Peyer's patch (tissue), 4 donors: ENCODE measurements around the gene CFAP54. TPM values are rescaled to one million over a fixed set of nuclear protein-coding genes. Genes with fewer than 3 reads are reported as not detected.

Experiments
- DNase-seq, 3 donors: peaks; one replicate each; pipeline ENCODE4 v3.0.0-alpha.2; 2017 to 2019
- H3K27ac ChIP-seq, 4 donors: fragments of 200-600 bp; sonication (generic); one replicate each; pipeline ENCODE4 v1.5.1; 2016 to 2019
- H3K27me3 ChIP-seq, 2 donors: fragments of 200-600 bp; sonication (generic); one replicate each; pipeline ENCODE4 v1.5.1; 2019
- H3K36me3 ChIP-seq, 3 donors: fragments of 200-600 bp; sonication (generic); one replicate each; pipeline ENCODE4 v1.5.1; 2016 to 2019
- H3K4me1 ChIP-seq, 4 donors: fragments of 200-600 bp; sonication (generic); one replicate each; pipeline ENCODE4 v1.5.1; 2016 to 2019
- H3K4me3 ChIP-seq, 4 donors: fragments of 200-600 bp; sonication (generic); 1 replicate in 3 of 4; 2 replicates in 1 of 4; pipeline ENCODE4 v1.5.1; 2016 to 2019; ENCODE audit warnings: mild to moderate bottlenecking in 1 of 4
- H3K9me3 ChIP-seq, 4 donors: fragments of 200-600 bp; sonication (generic); one replicate each; pipeline ENCODE4 v1.5.1; 2016 to 2019; ENCODE audit warnings: mild to moderate bottlenecking in 1 of 4
- POLR2A ChIP-seq, 2 donors: fragments of 450-650 bp; IDR thresholded peaks; one replicate each; pipeline ENCODE4 v1.5.1; 2017; ENCODE audit warnings: antibody characterized with exemption in 2 of 2, mild to moderate bottlenecking in 2 of 2, moderate library complexity in 2 of 2
- total RNA-seq, 4 donors: library from RNA; depleted of rRNA; stranded (reverse); fragments of >200 nt; gene quantifications; one replicate each; pipeline ENCODE4 v1.1.0, GENCODE V29; 2016
- TF ChIP-seq, protein P1 (sequence below), 6 experiments: fragments of 450-650 bp in 4 of 6; fragments of 200-600 bp in 2 of 6; sonication (generic) in 1 of 6; IDR thresholded peaks; one replicate each; pipeline ENCODE4 v1.5.1; 2017 to 2019; ENCODE audit warnings: antibody characterized with exemption in 6 of 6, mild to moderate bottlenecking in 3 of 6, moderate library complexity in 1 of 6

CFAP54 gene
- total RNA-seq, 4 donors from 2014 or later = 0.80 to 2.7 (median 0.83) TPM; not detected in 1

DNA sequence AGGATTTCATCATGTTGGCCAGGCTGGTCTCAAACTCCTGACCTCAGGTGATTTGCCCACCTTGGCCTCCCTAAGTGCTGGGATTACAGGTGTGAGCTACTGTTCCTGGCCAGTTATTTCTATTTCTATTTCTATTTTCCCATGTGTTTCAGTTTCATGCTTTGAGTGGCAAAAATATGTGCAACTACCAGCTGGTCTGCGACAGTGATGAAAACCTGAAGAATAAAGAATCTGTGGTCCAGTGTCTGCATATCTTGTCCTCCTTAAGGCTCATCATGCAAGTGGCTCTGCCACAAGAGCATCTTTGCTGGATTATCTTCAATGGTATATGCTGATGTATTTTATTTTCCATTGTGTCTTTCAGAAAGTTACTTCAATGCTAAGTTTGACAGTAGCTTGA lies 17.4 kb downstream of the CFAP54 start:
- Histone ChIP-seq H3K27ac (no peak overlapping the region), H3K9me3 (no peaks in the 10 kb centered on the region), H3K4me1 (peaks cover 0 to 7% (median 0%) of the 10 kb centered on the region in 4 donors)

DNA sequence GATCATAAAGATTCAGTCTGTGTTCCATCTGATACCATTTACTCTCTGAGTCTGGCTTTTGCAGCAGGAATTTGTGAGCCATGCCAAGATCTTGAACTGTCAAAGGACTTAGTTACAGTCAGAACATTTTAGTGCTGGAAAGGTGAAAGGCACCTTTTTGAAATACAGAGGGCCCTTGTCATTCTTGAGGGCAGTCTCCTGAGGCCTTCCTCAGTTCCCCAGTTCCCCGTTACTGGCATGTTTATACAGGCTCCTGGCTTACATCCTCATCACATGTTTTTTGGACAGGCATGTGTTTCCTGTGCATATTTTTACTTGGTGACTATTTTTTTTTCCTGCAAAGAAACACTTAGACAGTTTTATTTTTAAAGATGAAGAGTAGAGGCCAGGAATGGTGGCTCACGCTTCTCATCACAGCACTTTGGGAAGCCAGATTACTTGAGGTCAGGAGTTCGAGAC lies 21.0 kb downstream of the CFAP54 start:
- H3K27ac ChIP-seq = peak overlapping the region in 1 of 4 donors; percentile 62
- TF ChIP-seq, protein P1, sequence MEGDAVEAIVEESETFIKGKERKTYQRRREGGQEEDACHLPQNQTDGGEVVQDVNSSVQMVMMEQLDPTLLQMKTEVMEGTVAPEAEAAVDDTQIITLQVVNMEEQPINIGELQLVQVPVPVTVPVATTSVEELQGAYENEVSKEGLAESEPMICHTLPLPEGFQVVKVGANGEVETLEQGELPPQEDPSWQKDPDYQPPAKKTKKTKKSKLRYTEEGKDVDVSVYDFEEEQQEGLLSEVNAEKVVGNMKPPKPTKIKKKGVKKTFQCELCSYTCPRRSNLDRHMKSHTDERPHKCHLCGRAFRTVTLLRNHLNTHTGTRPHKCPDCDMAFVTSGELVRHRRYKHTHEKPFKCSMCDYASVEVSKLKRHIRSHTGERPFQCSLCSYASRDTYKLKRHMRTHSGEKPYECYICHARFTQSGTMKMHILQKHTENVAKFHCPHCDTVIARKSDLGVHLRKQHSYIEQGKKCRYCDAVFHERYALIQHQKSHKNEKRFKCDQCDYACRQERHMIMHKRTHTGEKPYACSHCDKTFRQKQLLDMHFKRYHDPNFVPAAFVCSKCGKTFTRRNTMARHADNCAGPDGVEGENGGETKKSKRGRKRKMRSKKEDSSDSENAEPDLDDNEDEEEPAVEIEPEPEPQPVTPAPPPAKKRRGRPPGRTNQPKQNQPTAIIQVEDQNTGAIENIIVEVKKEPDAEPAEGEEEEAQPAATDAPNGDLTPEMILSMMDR (IDR thresholded peaks at IDR 0.05) = no peak
- no peak for TF ChIP-seq POLR2A (IDR thresholded peaks at IDR 0.05)
- no peak for DNase-seq
- no peaks in the 10 kb centered on the region for H3K4me1 ChIP-seq
- no peaks in the 10 kb centered on the region for H3K9me3 ChIP-seq
- no peak overlapping the region for H3K4me3 ChIP-seq
- no peaks in the 10 kb centered on the region for H3K27me3 ChIP-seq
- H3K36me3 ChIP-seq = no peaks in the 10 kb centered on the region

More for the DNA sequence above, 17.4 kb downstream of the CFAP54 start:
- Histone ChIP-seq H3K4me3 (no peak overlapping the region), H3K36me3 (no peaks in the 10 kb centered on the region), H3K27me3 (no peaks in the 10 kb centered on the region)
- no peak for TF ChIP-seq POLR2A (IDR thresholded peaks at IDR 0.05)
- TF ChIP-seq, protein P1 (IDR thresholded peaks at IDR 0.05) = no peak
- DNase-seq = no peak

DNA sequence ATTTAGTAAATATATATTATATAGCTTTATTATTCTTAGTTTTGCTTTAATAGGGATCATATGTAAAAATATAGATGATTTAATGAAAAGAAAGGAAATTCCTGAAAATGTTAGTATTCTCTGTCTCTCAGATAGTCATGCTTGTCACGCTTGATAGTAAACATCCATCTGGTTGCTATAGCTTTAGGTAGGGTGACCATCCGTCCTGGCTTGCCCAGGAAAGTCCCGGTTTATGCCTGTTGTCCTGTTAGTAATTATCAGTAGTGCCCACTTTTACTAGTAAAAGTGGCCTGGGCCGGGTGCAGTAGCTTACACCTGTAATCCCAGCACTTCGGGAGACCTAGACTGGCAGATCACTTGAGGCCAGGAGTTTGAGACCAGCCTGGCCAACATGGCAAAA lies 23.8 kb downstream of the CFAP54 start:
- no peak for TF ChIP-seq POLR2A (IDR thresholded peaks at IDR 0.05)
- TF ChIP-seq, protein P1 (IDR thresholded peaks at IDR 0.05) = no peak
- Histone ChIP-seq H3K9me3 (no peaks in the 10 kb centered on the region), H3K36me3 (no peaks in the 10 kb centered on the region), H3K27ac (no peak overlapping the region), H3K4me3 (no peak overlapping the region), H3K4me1 (no peaks in the 10 kb centered on the region), H3K27me3 (no peaks in the 10 kb centered on the region)
- DNase-seq = no peak

DNA sequence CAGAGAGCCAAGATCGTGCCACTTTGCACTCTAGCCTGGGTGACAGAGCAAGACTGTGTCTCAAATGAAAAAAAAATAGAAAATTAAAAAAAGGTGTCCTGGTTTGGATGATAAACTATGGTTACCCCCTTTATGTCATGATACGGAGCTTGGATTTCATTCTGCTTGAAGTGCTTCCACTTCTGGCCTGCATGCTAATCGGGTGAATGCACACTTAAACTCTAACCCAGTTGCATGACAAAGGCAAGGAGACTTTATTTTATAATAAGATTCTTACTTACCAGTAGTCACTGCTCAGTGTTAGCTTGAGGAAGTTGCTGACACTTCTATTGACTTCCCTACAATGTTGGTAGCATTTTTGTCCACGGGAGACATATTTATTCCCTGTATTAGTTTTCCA lies 24.3 kb downstream of the CFAP54 start:
- no peak for TF ChIP-seq POLR2A (IDR thresholded peaks at IDR 0.05)
- TF ChIP-seq, protein P1 (IDR thresholded peaks at IDR 0.05) = no peak
- no peak overlapping the region for H3K27ac ChIP-seq
- H3K27me3 ChIP-seq = no peaks in the 10 kb centered on the region

DNA sequence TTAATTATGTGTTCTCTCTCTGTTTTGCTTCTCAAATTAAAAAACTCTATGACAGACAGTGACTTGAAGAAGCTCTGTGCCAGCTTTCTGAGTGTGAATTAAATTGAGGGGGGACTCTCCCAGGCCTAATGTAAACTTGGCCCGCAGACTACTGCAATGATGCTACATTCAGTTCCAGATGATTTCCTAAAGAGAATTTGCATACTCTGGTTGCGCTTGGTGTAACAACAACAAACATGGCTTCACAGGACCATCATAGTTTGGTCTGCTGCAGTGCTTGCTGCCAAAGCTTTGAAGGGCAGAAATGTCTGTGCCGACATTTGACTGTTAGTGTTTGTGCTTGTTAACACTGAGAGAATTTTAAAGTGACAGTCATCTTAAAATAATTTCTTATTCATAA lies 25.0 kb downstream of the CFAP54 start:
- no peak for TF ChIP-seq POLR2A (IDR thresholded peaks at IDR 0.05)
- TF ChIP-seq, protein P1 (IDR thresholded peaks at IDR 0.05) = no peak
- no peak overlapping the region for H3K4me3 ChIP-seq
- no peak overlapping the region for H3K27ac ChIP-seq
- H3K27me3 ChIP-seq = no peaks in the 10 kb centered on the region
- H3K36me3 ChIP-seq = no peaks in the 10 kb centered on the region
- DNase-seq = no peak
- no peaks in the 10 kb centered on the region for H3K4me1 ChIP-seq
- no peaks in the 10 kb centered on the region for H3K9me3 ChIP-seq

More for the DNA sequence above, 24.3 kb downstream of the CFAP54 start:
- DNase-seq = no peak
- no peaks in the 10 kb centered on the region for H3K4me1 ChIP-seq
- H3K9me3 ChIP-seq = no peaks in the 10 kb centered on the region
- no peaks in the 10 kb centered on the region for H3K36me3 ChIP-seq
- H3K4me3 ChIP-seq = no peak overlapping the region
